ENCODE measurements around the gene TOMM20.

The TOMM20 gene

GRCh38 chr1:235072096-235072495 lies 56.5 kb downstream of the TOMM20 start:
- H4K20me1 ChIP-seq (ENCODE audit: insufficient read depth, low read length), result no peaks in the 10 kb centered on the region
- H3K4me1 ChIP-seq (ENCODE audit: low read length), result peaks cover 34% of the 10 kb centered on the region
- no peak overlapping the region for H3K4me3 ChIP-seq (ENCODE audit: low read length)
- H3K4me2 ChIP-seq (ENCODE audit: low read length), result no peak overlapping the region
- H3K36me3 ChIP-seq (replicated peaks; ENCODE audit: low read depth, low read length), result no peaks in the 10 kb centered on the region
- H3K27me3 ChIP-seq (ENCODE audit: low read depth, low read length), result 0 out of 2 replicates have a peak, but pooled peaks cover 3% of the 10 kb centered on the region
- H3K79me2 ChIP-seq (ENCODE audit: low read length), result no peaks in the 10 kb centered on the region
- no peak for TF ChIP-seq EZH2phosphoT487 (IDR thresholded peaks at IDR 0.05; ENCODE audit: low read depth)
- TF ChIP-seq CTCF (IDR thresholded peaks at IDR 0.05; ENCODE audit: low read depth, low read length), result no peak
- no peak overlapping the region for H2AFZ ChIP-seq (ENCODE audit: low read depth, low read length)
- no peak overlapping the region for H3K27ac ChIP-seq (ENCODE audit: low read length)
- H3K9ac ChIP-seq (ENCODE audit: low read length), result no peak overlapping the region
- H3K9me3 ChIP-seq (ENCODE audit: insufficient read depth, low read length), result no peaks in the 10 kb centered on the region

DNA sequence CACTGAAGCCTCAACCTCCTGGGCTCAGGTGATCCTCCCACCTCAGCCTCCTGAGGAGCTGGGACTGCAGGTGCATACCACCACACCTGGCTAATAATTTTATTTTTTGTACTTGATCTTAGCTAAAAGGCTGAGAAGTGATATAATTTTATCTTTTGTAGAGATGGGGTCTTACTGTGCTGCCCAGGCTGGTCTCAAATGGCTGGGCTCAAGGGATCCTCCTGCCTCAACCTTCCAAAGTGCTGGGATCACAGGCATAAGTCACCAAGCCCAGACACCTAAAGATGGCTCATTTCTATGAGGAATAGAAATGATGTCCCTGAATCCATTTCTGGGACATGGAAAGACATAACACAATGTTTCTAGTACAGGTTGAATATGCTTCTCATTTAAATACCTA lies 57.8 kb downstream of the TOMM20 start:
- Histone ChIP-seq H3K4me2 (ENCODE audit: low read length) (no peak overlapping the region), H3K27ac (ENCODE audit: low read length) (no peak overlapping the region), H4K20me1 (ENCODE audit: insufficient read depth, low read length) (no peaks in the 10 kb centered on the region), H3K9me3 (ENCODE audit: insufficient read depth, low read length) (no peaks in the 10 kb centered on the region), H3K9ac (ENCODE audit: low read length) (no peak overlapping the region), H3K4me3 (ENCODE audit: low read length) (no peak overlapping the region), H2AFZ (ENCODE audit: low read depth, low read length) (no peak overlapping the region), H3K4me1 (ENCODE audit: low read length) (peaks cover 24% of the 10 kb centered on the region), H3K79me2 (ENCODE audit: low read length) (no peaks in the 10 kb centered on the region), H3K27me3 (ENCODE audit: low read depth, low read length) (0 out of 2 replicates have a peak, but pooled peaks cover 3% of the 10 kb centered on the region), H3K36me3 (replicated peaks; ENCODE audit: low read depth, low read length) (no peaks in the 10 kb centered on the region)
- TF ChIP-seq EZH2phosphoT487 (IDR thresholded peaks at IDR 0.05; ENCODE audit: low read depth) (no peak), CTCF (IDR thresholded peaks at IDR 0.05; ENCODE audit: low read depth, low read length) (no peak)

GRCh38 chr1:235069577-235070563 lies 58.8 kb downstream of the TOMM20 start:
- TF ChIP-seq CTCF (IDR thresholded peaks at IDR 0.05; ENCODE audit: low read depth, low read length) (no peak), EZH2phosphoT487 (IDR thresholded peaks at IDR 0.05; ENCODE audit: low read depth) (no peak)
- Histone ChIP-seq H3K27me3 (ENCODE audit: low read depth, low read length) (0 out of 2 replicates have a peak, but pooled peaks cover 3% of the 10 kb centered on the region), H3K36me3 (replicated peaks; ENCODE audit: low read depth, low read length) (no peaks in the 10 kb centered on the region), H3K4me1 (ENCODE audit: low read length) (peaks cover 14% of the 10 kb centered on the region), H3K4me3 (ENCODE audit: low read length) (no peak overlapping the region), H3K9me3 (ENCODE audit: insufficient read depth, low read length) (no peaks in the 10 kb centered on the region), H2AFZ (ENCODE audit: low read depth, low read length) (no peak overlapping the region), H3K79me2 (ENCODE audit: low read length) (no peaks in the 10 kb centered on the region), H3K9ac (ENCODE audit: low read length) (no peak overlapping the region), H3K27ac (ENCODE audit: low read length) (no peak overlapping the region), H3K4me2 (ENCODE audit: low read length) (no peak overlapping the region), H4K20me1 (ENCODE audit: insufficient read depth, low read length) (no peaks in the 10 kb centered on the region)

DNA sequence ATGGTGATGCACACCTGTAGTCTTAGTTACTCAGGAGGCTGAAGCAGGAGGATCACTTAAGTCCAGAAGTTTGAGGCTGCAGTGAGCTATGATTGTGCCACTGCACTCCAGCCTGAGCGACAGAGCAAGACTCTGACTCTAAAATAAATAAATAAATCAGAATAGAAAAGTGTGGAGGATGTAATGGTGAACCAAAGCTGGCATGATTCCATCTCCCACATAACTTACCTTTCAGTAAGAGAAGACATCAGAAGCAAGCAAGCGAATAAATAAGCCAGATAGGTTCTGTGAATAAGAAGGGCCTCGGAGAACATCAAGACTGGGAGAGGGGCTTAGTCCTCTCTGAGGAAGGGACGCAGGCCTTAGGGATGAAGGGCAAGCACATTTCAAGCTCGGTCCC lies 59.5 kb downstream of the TOMM20 start:
- Histone ChIP-seq H3K4me1 (ENCODE audit: low read length) (peaks cover 7% of the 10 kb centered on the region), H3K4me2 (ENCODE audit: low read length) (no peak overlapping the region), H3K9ac (ENCODE audit: low read length) (no peak overlapping the region)

More for the DNA sequence above, 59.5 kb downstream of the TOMM20 start:
- H4K20me1 ChIP-seq (ENCODE audit: insufficient read depth, low read length), result no peaks in the 10 kb centered on the region
- H3K27me3 ChIP-seq (ENCODE audit: low read depth, low read length), result 0 out of 2 replicates have a peak, but pooled peaks cover 3% of the 10 kb centered on the region
- no peak overlapping the region for H2AFZ ChIP-seq (ENCODE audit: low read depth, low read length)
- H3K36me3 ChIP-seq (replicated peaks; ENCODE audit: low read depth, low read length), result no peaks in the 10 kb centered on the region
- TF ChIP-seq CTCF (IDR thresholded peaks at IDR 0.05; ENCODE audit: low read depth, low read length) (no peak), EZH2phosphoT487 (IDR thresholded peaks at IDR 0.05; ENCODE audit: low read depth) (no peak)
- H3K27ac ChIP-seq (ENCODE audit: low read length), result no peak overlapping the region
- H3K79me2 ChIP-seq (ENCODE audit: low read length), result no peaks in the 10 kb centered on the region
- H3K9me3 ChIP-seq (ENCODE audit: insufficient read depth, low read length), result no peaks in the 10 kb centered on the region
- H3K4me3 ChIP-seq (ENCODE audit: low read length), result no peak overlapping the region

Measured in OCI-LY3 (cell line).